Non-pigmented ciliary epithelial cell (primary cell): Measurements from ENCODE around the gene KRTAP5-6.

Experiments used
- DNase-seq: peaks from one replicate; pipeline ENCODE4 v3.0.0-alpha.2; 2010; ENCODE audit warnings: low read depth

KRTAP5-6 gene

GRCh38 chr11:1696608-1697570, at the start of gene KRTAP5-6:
KRTAP5-6 (plus strand) TSS chr11:1697195; CDS start chr11:1697246, 51 bp downstream.
- no peak for DNase-seq

GRCh38 chr11:1647901-1648652, 48.9 kb upstream of the KRTAP5-6 start:
- DNase-seq: no peak

GRCh38 chr11:1648653-1649420, 48.2 kb upstream of the KRTAP5-6 start:
- no peak for DNase-seq

- no peak for DNase-seq
Measured at GRCh38 chr11:1650034-1650917, 46.7 kb upstream of the KRTAP5-6 start.

GRCh38 chr11:1650918-1651262, 46.1 kb upstream of the KRTAP5-6 start:
- DNase-seq: no peak

GRCh38 chr11:1651411-1651980, 45.5 kb upstream of the KRTAP5-6 start:
- DNase-seq: no peak

- no peak for DNase-seq
Measured at GRCh38 chr11:1652026-1652425, 45.0 kb upstream of the KRTAP5-6 start.

GRCh38 chr11:1652442-1652770, 44.6 kb upstream of the KRTAP5-6 start:
- DNase-seq: no peak

GRCh38 chr11:1652771-1653540, 44.0 kb upstream of the KRTAP5-6 start:
- no peak for DNase-seq

GRCh38 chr11:1653541-1654387, 43.2 kb upstream of the KRTAP5-6 start:
- no peak for DNase-seq

GRCh38 chr11:1654388-1655167, 42.4 kb upstream of the KRTAP5-6 start:
- no peak for DNase-seq

GRCh38 chr11:1655168-1656060, 41.6 kb upstream of the KRTAP5-6 start:
- no peak for DNase-seq

- no peak for DNase-seq
Measured at GRCh38 chr11:1656061-1656441, 40.9 kb upstream of the KRTAP5-6 start.

GRCh38 chr11:1656670-1657069, 40.3 kb upstream of the KRTAP5-6 start:
- DNase-seq: no peak

GRCh38 chr11:1659506-1659905, 37.5 kb upstream of the KRTAP5-6 start:
- DNase-seq: no peak

- DNase-seq: no peak
Measured at GRCh38 chr11:1660111-1660867, 36.7 kb upstream of the KRTAP5-6 start.
